GM19043 (cell line): ENCODE measurements around the gene LCNL1.

Experiments used
- ATAC-seq: cut with Tn5 transposase; IDR thresholded peaks from one replicate; pipeline ENCODE4 v1.9.1; 2021; ENCODE audit warnings: low read depth; ENCODE audit not compliant: unreplicated experiment

LCNL1 gene

DNA sequence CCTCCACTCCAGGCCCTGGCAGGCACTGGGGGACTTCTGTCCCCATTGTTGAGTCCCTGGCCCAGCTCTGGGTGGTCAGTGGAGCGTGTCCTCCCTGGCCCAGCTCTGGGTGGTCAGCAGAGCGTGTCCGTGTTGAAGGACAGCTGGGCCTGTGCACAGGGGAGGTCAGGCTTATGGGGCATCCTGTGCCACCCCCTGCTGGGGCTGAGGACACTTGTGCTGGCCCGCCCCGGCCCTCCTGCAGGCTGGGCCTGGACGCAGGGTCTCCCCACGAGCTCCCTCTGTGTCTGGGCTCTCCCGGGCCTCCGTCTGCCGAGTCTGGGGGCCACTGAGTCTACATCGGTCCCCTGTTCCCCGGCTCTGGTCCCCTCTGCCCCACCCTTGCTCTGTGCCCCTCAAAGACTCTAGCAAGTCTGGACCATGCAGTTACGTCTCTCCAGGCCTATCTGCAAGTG is 25.1 kb downstream of the LCNL1 start:
- no peak for ATAC-seq

DNA sequence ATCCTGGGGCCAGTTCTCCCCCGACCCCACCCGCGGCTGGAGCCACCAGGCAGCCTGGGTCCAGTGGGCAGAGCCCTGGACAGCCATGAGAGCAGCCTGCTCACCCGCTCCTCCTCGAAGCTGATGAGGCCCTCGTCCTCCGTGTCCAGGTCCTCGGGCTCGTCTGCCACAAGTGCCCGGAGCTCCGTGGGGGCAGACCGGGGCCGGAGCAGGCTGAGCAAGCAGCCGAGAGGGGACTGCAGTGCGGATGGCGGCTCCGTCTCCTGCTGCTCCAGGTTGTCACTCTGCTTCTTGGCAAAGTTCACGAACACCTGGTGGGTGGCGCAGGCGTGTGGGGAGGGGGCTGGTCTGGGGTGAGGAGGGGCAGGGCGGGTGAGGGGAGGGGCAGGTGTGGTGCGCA is 25.5 kb downstream of the LCNL1 start:
- ATAC-seq, result no peak

DNA sequence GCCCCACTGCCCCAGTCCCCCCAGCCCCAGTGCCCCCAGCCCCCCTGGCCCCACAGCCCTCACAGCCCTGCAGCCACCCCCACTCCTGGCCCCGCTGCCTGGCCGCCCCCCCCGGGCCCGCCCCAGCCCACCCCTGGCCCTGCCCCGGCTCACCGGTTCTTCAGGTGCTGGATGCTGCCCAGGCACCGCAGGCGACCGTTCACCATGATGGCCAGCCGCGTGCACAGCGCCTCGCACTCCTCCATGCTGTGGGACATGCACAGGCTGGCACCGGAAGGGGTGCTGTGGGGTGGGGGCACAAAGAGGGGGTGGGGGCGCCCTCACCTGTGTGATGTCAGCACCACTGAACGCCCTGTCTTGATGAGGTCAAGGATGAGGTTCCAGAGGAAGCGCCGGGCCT is 26.4 kb downstream of the LCNL1 start:
- no peak for ATAC-seq

DNA sequence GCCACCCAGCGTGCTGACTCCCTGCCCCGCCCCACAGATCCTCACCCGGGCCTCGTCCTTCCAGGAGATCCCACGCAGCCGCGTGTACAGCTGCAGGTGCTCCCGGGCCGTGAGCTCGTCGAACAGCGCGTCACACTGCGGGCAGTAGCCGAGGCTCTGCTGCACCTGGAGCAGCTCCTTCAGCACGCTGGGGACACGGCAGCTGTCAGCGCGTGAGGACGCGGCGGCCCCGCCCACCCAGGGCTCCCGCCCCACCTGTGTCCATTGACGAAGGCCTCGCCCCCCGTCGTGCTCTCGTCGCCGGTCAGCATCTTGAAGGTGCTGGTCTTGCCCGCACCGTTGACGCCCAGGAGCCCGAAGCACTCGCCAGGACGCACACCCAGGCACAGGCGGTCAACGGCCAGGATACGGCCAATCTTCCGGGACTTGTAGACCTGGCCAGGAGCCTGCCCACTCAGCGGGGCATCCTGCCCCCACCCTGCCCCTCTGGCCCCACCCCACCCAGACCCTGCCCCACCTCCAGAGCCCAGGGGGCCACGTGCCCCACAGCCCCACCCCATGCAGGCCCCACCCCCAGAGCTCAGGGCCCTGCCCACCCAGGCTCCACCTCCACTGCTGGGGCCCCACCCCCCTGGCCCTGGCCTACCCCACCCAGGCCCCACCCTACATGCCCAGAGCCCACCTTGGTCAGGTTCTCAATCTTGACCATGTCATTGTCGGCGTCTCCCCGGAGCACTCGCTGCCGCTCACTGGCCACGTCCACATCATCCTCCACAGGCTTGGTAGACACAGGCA is 27.3 kb downstream of the LCNL1 start:
- no peak for ATAC-seq

DNA sequence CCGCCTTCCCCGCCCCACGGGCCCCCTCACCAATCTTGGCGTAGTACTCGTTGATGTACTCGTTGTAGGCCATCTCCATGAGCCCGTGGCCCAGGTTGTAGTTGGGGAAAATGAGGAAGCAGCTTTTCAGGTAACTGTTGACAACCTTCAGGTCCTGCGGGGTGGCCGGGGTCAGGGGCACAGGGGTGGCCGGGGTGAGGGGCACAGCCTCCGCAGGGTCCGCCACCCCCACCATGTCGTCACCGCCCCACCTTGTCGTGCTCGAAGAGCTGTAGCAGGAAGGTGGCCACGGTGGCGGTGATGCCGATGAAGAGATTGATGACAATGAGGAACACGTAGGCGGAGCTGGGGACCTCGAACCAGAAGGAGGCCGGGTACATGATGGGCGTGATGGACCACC is 28.4 kb downstream of the LCNL1 start:
- ATAC-seq, result no peak

DNA sequence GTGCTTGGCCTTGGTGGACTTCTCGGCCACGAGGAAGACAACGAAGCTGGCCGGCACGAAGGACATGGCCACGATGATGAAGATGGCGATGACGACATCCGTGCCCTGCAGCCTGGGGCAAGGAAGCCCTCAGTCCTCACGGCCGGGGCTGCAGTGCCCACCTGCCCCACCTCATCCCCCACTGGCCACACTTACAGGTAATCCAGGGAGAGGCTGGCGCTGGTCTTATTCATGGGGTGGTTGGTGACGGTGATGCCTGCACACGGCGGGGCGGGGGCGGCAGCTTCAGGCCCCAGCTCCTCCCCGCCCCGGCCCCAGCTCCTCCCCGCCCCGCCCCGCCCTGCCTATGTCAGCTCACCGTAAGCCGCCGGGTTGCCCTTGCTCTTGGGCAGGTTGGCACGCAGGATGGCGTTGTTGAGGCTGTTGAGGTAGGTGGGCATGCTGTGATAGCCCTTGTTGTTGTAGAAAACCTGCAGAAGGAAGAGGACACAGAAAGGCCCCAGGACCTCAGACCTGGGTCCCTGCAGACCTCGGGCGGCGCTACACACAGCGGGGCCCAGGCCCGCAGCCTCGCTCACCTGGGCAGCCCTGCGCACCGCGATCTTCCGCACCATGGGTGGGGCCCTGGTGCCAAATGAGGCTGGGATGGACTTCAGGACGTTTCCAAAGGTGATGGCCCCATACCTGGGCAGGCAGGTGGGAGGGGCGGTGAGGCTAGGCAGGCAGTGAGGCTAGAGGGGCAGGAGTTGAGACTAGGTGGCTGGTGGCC is 29.3 kb downstream of the LCNL1 start:
- ATAC-seq, result no peak

DNA sequence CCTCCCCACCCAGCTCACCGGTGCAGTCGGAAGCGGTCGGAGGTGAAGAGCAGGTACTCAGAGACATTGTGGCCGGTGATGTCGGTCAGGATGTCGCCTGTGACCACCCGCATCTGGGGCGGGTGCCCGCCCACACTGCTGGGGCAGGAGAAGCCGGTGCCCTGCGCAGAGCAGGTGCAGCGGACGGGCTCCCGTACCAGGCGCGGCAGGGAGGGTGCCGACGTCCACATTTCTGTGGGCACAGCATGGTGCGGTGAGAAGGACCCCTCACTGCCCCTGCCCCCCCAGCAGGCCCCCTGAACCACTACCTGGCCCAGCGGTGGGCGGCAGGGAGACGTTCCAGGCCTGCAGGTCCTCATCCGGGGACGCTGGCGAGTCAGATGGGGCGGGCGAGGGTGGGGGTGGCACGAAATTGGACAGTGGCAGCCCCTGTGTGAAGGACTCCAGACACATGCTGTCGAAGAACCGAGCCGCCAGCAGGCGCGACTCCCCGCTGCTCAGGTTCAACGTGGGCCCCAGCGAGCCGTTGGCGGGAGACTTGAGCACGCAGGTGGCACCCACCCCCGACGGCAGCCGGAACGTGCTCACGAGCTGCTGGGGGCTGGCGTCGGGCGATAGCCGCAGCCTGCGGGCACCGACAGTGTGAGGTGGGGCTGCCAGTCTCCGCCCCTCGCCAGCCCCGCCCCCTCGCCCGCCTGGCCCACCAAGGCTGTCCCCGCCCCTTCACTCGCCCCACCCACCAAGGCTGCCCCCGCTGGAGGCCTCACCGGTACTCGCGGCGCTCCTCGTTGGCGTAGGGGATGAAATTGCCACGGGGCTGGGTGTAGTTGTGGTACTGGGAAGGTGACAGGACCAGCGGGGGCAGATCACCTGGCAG is 30.1 kb downstream of the LCNL1 start:
- no peak for ATAC-seq

DNA sequence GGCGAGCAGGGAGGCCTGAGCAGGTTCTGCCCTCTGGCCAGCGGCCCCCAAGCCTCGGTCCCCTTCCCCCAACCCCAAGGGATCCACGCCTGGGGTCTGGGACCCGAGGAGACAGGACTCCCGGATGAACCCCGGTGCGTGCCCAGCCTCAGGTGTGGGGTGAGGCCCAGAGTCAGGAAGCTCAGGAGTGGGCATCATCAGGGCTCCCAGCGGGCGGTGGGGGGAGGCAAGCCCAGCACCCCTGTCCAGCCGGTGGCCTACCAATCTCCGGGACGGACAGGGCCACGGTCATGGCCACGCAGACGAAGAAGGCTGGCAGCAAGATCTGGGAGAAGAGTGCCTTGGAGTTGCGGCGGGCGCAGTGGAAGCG is 30.8 kb downstream of the LCNL1 start:
- no peak for ATAC-seq

DNA sequence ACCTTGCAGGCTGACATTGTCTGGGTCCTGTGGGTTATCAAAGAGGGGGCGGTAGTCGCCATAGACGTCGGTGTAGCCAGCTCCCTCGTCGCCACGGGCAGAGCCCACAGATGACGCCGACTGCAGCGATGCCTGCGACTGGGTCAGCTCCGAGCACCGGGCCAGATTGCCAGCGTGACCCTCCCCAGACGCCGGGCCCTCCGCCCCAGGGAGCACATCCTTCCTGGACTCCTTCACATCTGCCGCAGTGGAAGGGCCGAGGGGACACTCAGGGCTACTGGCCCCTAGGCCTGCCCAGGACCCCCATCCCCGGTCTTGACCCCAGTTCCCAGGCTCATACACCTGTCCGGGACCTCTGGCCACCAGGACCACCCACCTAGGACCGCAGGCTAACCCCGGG is 31.4 kb downstream of the LCNL1 start:
- no peak for ATAC-seq

DNA sequence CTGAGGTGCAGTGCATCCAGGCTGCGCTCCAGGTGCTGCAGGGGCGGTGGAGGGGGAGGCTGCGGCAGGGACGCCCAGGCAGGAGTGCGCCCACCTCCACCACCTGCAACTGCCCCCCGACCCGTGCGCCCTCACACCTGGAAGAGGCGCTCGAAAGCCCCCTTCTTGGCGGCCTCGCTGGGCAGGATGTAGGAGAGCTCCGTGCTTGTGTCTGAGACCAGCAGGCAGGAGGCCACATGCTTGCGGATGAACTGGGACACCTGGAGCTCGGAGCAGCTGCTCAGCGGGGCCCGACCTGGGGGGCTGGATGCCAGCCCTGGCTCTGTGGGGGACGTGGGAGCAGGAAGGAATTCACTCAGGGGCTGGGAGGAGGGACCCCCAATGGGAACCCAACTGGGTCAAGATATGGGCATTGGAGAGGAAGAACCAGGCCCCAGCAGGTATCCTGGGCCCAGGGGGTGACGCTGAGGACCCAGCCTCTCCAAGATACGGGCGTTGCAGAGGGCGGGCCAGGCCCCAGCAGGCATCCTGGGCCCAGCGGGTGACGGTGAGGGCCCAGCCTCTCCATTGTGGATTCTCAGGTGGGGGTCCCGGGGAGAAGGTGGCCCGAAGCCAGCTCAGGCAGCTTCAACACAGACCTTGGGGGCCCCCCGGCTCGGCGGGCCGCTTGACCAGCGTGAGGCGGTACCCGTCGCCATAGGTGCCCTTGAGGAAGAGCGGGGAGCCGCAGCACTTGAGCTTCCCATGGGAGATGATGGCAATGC is 32.2 kb downstream of the LCNL1 start:
- ATAC-seq, result no peak

DNA sequence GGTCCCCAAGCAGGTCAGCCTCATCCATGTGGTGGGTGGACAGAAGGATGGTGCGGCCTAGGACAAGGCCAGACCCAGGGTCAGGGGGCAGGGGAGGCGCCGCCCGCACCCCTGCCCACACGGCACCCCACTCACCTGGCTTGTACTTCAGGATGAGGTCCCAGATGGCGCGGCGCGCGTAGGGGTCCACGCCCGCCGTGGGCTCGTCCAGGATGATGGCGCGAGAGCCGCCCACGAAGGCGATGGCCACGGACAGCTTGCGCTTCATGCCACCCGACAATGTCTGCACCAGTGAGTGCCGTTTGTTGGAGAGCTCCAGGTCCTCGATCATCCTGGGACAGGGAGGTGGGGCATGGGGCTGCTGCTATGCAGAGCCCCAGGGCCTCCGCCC is 32.7 kb downstream of the LCNL1 start:
- no peak for ATAC-seq

DNA sequence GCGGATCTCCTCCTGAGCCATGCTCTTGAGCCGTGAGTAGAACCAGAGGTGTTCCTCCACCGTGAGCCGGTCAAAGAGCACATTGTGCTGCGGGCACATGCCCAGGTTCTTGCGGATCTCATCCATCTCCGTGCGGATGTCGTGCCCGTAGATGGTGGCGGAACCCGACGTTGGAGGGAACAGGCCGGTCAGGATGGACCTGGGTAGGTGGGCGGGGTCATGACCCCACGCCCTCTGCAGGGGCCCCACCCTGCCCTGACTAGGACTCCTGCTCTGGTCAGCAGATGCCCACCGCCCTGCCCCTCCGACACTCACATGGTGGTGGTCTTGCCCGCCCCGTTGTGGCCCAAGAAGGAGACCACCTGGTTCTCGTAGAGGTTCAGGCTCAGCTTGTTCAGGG is 33.2 kb downstream of the LCNL1 start:
- ATAC-seq, result no peak

DNA sequence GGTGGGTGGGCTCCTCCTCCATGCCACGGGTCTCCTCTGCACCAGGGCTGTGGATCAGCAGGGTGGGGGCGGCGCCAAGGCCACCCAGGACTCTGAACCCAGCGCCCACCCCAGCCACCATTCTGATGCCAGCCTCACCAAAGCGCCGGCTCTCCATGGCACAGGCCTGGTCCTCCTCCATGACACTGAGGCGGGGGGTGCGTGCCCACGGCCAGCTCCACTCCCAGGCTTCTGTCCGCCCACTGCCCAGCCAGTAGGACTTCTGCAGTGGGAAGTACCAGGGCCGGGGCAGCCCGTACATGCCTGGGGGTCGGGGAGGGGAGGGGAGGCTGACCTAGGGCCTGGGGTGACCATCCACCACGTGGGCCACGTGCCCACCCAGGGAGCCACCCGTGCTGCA is 33.6 kb downstream of the LCNL1 start:
- no peak for ATAC-seq

DNA sequence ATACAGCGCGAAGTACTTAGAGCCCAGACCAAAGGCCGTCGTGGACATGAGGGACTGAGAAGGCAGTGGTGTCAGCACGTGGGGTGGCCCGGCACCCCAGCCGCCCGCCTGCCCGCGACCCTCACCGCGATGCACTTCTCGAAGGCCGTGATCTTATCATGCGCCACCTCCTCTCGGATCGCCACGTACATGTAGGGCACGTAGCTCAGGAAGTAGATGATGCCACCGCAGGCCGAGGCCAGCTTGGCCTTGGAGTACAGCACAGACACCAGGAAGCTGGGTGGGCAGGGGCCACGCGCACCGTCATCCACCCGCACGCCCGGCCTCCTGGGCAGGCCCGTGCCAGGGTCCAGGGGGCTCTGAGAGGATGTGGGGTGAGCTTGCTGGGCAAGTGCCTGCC is 34.3 kb downstream of the LCNL1 start:
- ATAC-seq, result no peak

DNA sequence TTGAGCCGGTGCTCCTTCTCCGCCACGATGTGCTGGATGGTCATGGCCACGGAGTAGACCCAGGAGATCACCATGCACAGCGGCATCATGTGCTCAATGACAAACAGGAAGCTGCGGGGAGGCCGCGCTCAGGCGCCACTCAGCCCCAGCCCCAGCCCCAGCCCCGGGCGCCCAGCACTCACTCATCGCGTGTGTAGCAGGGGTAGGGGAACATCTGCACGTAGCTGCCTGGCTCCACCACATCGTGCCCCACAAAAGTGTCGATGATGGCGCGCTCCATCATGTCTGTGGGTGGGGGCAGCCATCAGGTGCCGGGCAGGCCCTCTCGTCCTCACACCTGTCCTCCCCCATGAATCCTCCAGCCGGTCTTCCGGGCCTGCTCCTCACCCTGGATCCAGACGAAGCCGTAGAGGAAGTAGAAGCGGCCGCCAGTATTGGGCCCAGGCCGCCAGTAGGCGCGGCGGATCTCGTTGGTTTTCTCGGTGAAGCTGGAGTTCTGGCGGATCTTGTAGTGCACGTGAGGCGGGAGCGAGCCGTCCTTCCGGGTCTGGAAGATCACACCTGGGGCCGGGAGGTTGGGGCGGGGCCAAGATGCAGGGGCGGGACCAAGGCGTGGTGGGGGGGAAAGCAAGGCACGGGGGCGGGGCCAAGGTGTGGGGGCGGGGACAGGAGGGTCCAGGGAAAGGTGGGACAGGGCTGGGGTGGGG is 35.2 kb downstream of the LCNL1 start:
- ATAC-seq, result no peak

DNA sequence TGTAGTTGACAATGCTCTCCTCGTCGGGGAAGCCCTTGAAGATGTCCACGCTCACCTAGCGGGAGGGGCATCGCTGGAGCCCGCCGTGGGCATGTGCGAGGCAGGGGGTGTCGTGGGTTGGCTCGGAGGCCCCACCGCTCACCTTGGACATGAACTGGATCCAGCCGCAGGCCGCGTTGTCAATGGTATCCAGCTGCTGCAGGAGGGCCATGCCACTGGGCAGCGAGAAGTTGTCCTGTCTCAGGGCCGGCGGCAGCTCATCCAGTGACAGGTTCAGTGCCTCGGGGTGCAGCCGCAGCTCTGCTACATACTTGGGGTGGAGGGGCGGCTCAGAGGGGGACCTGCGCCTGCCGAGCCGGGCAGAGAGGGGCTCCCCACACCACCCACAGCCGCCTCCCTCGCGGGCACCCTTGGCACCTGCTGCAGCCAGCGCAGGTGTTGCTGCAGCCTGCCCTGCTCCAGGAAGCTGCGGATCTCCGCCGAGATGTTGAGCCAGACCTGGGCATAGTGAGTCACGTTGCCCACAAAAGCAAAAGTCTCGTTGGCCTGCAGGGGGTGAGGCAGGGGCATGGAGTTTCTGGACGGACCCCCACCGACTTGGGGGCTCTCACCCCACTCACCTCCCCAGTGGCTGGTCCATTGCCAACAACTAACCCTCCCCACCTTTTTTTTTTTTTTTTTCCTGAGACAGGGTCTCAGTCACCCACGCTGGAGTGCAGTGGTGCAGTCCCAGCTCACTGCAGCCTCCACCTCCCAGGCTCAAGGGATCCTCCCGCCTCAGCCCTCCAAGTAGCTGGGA is 36.2 kb downstream of the LCNL1 start:
- ATAC-seq, result no peak

DNA sequence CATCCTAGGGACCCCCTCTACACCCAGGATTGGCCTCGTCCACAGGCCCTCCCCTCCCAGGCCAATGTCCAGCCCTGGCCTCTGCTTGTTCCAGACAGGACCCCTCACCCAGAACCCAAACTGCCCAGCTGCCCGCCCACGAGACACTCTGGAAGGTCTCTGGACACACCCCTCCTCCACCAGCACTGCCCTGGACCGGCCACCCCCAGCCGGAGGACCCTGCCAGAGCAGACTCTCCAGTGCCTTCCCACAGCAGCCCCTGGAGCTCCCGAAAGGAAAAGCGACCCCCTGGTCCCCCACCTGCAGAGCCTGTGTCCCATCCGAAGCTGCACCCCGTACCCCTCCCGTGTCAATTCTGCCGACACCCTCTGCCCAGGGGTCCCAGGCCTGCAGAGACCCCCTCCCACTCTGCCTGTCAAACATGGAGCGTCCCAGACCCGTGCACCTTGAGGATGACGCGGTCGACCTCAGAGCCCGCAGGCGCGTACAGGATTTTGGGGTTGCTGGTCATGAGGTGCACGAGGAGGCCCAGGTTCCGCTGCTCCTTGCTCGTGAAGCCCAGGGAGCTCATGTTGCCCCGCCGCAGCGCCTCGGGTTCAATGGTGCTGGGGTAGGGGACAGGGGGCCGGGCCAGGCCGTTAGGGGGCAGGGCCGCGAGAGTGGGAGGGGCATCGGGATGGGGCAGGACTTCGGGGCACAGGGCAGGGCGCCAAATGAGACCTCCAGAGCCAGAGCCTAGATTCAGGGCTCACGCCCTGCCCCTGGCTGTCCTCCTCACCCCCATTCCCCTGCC is 37.3 kb downstream of the LCNL1 start:
- no peak for ATAC-seq
